HCEC 1CT (cell line): ENCODE results near the gene ARMC9.
A peak's percentile ranks its signal among the peaks of the same experiment; 100 is the strongest.
"Not testable (repeated sequence)": the region's sequence is repeated elsewhere in the genome, so short reads cannot be mapped to it uniquely, and the experiment has no call there.

Experiments used
- DNase-seq: peaks from one replicate; pipeline ENCODE4 v3.0.0-alpha.2; 2017

Gene ARMC9

DNA sequence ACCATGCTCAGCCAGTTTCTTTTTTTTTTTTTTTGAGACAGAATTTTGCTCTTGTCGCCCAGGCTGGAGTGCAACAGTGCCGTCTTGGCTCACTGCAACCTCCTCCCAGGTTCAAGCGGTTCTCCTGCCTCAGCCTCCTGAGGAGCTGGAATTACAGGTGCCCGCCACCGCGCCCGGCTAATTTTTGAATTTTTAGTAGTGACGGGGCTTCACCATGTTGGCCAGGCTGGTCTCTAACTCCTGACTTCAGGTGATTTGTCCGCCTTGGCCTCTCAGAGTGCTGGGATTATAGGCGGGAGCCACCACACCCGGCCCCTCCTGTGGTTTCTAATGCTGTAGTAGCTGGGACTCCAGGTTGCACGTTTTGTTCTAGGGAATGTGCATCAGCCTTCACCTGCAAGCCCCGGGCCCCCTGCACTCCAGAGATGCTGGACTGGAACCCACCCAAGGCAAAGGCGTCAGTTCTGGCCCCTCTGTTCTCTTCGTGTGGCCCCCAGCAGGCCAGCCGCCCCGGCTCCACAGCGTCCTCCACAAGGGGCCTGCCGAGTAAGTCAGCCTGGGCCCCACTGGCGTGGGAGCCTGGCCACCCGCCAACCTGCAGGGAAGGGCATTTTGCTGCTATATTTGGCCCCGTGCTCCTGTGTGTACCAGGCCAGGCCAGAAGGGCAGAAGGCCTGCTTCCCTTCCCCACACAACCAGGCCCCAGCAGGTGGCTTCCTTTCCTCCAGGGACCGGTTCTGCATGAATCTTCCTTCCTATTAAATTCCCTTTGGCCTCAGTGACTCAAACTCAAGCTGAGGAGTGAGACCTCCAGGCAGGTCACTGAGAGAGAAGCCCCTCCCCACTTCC lies 171.4 kb downstream of the ARMC9 start:
- DNase-seq: no peak

DNA sequence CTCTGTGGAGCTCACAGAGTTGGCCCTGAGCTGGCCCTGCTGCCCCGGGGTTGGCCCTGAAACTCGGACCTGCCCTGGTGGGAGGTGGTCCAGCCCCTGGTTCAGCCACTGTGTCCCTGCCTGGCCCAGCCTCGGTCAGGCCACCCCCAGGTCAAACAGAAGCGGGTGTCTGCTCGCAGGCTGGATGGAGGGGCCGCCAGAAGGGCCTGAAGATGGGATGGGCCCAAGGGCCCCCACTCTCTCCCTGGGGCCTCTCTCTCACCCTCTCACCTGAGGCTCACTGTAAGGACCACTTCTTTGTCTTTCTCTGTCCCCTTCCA lies 172.0 kb downstream of the ARMC9 start:
- no peak for DNase-seq

DNA sequence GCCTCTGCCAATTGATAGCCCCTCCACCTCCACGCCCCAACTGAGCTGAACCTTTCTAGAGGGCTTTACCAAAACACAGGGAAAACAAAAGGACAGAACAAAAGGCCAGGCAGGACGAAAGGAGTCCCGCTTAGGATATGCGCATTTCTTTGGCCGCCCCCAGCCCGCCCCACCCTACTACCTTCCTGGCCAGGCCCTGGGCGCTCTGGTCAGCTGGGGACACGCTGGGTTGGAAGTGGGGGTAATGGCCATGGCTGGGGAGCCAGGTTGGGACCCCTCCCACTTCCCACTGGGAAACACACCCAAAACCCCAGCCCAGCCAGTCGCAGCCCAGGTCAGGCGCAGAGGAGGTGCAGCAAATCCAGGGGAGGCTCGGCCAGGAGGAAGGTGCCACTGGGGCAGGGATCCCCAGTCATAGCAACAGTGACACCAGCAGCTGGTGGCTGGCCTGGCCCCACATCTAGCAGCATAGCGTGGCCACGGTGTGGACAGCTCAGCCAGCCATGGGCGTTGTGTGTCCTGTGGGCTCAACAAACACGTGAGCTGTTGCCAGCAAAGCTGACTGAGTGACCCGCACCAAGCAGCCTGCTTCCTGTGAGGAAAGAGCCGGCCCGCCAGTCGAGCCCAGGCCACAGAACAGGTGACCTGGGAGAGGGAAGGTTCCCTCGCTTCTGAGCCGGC lies 172.5 kb downstream of the ARMC9 start:
- no peak for DNase-seq

DNA sequence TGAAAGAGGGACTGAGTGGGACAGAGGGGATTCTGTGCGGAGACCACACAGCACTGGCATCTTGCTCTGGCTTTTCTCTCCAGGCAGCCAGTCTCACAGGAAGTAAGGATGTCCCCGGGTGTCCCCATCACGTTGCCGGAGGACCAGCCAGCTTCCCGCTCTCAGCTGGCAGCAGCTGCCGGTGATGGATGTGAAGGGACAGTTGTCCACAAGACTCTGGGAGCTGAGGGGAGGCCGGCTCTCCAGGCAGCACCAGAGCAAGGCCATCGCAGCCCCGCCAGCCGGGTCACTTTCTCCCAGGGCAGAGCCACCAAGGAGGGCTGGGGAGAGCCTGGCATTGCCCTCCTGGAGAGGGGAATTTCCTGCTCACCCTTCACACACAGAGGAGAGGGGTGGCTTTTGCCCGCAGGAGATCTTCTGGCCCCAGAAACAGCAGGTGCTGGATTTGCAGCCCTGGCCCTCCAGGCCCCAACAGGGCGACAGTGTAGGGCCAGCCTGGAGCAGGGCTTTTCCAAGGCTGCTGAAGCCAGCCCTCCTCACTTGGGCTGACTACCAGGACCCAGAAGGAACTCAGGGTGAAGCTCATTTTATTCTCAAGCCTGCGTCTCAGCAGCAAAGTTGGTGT lies 173.1 kb downstream of the ARMC9 start:
- DNase-seq: no peak

DNA sequence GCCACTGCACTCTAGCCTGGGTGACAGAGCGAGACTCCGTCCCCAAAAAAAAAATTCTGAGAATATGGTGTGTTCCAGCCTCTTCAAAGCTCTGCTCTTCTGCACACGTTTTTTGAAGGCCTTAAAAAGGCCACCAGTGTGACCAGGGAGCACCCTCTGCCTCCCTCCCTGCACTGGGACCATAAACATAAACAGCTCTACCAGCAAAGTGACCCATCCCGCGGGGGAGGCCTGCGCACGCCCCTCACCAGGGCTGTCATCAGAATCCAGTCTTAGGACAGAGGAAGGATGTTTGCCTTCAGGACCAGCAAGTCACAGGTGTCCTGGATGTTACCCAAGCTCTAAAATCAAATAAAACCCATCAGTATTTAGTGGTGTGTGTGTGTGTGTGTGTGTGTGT lies 173.9 kb downstream of the ARMC9 start:
- no peak for DNase-seq

DNA sequence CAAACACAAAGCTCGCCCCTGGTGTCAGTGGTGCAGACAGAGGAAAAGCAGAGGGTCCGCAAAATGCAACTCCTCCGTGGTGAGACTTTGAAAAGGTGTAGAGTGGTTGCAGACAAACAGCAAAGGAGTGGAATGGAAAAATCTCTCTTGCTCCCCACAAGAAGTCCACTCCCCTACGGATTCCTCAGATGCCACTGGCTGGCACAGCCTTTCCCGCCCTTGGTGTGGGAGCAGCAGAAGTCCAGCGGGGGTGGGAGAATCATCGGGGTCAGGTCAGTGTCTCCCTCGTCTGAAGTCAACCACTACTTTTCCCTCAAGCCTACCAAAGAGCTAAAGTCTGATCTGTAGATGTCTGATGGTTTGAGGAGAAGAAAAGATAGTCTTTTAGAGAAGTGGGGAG lies 174.8 kb downstream of the ARMC9 start:
- no peak for DNase-seq

DNA sequence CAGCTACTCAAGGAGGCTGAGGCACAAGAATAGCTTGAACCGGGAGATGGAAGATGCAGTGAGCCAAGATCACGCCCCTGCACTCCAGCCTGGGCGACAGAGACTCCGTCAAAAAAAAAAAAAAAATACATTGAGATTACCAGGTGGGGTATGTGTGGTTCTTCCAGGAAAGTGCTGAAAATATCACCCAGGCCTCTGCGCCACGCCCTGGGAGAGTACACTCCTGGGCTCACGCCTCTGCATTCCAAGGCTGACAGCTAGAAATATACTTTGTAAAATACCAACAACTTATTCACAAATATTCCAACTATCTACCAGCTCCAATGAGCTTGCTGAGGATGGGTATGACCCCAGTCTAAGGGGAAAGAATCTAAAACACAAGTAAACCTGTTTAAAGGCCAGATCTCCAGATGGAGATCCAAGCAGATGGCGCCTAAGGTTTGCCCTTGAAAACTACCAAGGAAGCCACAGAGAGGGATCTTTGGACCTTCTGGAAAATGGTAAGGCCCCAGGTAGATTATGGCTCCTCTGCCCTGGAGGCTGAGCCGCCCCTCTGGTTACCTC lies 175.4 kb downstream of the ARMC9 start:
- DNase-seq: no peak

DNA sequence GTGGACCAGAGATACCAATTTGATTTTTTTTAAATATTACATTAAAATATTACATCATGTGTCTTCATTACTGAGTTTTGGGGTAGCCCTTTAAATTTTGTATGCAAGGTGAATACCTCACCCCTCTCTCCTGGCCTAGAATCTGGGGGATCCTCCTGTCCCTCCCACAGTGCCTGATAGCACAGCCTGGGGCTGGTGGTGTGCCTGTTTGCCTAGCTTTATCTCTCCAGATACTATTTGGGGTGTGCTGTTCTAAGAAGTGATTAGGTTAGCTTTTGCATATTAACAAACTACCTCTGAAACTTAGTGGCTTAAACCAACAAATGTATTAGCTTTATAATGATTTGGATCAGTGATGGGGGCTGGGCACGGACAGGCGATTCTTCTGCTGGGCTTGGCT lies 176.3 kb downstream of the ARMC9 start:
- DNase-seq: no peak

DNA sequence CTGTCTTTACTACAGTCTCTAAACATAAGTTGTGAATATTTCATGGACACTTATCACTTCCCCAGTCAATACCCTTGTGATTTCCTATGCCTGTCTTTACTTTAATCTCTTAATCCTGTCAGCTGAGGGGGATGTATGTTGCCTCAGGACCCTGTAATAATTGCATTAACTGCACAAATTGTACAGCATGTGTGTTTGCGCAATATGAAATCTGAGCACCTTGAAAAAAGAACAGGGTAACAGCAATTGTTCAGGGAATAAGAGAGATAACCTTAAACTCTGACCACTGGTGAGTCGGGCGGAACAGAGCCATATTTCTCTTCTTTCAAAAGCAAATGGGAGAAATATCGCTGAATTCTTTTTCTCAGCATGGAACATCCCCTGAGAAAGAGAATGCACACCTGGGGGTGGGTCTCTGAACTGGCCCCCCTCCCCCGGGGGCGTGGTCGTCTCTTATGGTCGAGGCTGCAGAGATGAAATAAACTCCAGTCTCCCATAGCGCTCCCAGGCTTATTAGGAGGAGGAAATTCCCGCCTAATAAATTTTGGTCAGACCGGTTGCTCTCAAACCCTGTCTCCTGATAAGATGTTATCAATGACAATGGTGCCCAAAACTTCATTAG lies 177.7 kb downstream of the ARMC9 start:
- DNase-seq: not testable (repeated sequence)

DNA sequence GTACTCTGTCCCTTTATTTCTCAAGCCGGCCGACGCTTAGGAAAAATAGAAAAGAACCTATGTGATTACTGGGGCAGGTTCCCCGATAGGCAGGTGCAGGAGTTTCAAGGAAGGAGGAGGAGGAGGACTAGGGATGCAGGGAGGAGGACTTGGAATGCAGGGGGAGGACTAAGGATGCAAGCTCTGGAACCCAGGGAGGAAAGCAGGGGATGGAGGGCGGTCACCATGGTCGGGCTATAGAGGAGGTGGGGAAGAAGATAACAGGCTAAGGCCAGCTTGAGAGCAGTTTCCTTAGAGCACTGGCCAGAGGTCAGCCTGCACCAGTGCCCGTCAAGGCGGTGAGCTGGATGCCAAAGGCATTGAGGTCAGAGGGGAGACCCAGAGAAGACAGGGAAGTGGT lies 178.4 kb downstream of the ARMC9 start:
- DNase-seq: no peak

DNA sequence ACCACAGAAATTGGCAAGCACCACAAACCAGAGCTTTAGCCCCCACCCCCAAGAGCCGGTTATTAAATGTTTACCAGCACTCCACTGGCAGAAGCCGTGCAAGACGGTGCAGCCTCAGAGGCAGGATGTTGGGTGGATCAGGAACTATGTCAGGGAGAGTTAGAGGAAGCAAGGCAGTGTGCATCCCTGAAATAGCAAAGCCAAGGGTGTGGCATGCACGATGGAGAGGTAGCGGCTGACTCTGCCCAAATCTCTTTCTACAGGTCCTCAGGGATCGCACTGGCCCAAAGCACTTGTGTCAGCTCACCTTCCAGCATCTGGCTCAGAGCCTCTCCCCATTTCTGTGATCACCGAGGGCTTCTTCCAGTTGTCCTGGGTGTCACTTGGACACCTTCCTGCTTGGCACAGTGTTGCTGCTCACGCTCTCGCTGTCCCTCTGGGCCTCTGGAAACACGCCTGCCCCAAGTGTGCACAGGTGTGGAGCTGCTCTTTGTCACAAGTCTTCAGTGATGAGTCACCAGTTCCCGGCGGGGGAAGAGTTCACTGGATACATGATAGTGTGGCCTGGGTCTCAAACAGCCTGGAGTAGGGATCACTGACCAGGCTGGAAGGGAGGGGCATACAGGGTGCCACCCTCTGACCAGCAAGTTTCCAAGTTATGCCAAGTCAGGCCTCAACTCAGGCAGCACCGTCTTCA lies 179.7 kb downstream of the ARMC9 start:
- no peak for DNase-seq

DNA sequence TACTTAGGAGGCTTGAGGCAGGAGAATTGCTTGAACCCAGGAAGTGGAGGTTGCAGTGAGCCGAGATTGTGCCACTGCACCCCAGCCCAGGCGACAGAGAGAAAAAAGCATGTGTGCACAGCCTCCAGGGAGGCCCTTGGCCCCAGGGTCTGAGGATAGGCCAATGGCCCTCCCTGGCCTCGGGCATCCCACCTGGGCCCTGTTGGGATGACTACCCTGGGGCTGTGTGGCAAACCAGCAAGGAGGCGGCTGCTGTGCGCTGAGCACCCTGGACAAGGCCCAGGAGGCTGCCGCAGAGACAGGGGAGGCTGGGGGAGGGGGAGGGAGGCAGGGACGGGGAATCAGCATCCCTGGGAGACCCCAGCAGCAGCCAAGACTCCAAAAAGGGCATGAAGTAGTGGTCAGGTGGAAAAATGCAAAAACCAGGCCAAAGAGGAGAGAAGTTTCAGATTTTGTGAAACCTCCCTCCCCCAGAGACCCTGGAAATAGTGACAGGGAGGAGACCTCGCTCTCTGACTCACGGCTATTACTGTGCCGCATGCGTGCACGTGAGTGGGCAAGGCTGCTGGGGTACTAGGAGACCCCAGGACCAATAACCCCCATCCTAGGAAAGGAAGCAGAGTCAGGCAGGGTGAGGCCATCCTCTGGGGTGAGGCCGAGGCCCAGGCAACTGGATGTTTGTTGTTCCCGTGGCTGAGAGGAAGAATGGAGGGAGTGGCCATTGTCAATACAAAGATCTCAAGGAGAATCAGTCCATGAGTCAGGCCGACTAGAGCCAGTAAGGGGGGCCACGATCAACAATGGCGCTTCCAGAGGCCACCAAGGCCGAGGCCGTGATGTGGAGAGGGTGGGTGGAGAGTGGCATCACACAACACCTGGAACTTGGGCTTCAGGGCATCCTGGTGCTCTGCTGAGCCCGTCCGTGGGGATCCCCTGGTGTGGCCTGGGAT lies 181.1 kb downstream of the ARMC9 start:
- no peak for DNase-seq

DNA sequence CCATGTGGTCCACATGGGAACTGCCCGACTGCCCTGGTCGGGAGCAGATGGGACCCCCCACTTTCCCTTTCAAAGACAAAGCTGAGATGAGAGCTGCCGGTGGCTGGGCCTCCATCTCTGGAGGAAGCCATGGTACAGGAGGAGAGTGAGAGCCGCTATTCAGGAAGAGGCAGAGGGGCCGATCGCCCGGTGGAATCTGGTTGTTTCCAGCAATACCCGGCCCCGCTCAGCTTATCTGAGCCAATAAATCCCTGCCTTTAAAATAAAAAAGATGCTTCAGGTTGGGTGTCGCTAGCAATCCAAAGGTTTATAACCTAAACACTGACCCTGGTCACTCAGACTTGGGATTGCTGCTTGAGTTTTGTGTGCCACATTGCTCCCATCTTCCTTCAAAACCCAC lies 181.9 kb downstream of the ARMC9 start:
- DNase-seq: no peak

DNA sequence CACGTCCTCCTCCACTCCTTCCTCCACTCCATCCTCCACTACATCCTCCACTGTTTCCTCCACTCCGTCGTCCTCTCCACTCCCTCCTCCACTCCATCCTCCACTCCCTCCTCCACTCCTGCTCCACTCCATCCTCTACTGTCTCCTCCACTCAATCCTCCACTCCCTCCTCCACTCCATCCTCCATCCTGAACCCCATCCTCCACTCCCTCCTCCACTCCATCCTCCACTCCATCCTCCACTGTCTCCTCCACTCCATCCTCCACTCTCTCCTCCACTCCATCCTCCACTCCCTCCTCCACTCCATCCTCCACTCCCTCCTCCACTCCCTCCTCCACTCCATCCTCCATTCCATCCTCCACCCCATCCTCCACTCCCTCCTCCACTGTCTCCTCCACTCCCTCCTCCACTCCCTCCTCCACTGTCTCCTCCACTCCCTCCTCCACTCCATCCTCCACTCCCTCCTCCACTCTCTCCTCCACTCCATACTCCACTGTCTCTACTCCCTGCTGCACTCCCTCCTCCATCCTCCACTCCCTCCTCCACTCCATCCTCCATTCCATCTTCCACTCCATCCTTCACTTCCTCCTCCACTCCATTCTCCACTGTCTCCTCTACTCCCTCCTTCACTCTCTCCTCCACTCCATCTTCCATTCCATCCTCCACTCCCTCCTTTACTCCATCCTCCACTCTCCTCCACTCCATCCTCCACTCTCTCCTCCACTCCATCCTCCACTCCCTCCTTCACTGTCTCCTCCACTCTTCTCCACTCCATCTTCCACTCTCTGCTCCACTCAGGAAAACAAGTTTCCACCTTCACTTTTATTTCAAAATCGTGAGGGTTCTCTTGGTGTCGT lies 182.8 kb downstream of the ARMC9 start:
- no peak for DNase-seq

DNA sequence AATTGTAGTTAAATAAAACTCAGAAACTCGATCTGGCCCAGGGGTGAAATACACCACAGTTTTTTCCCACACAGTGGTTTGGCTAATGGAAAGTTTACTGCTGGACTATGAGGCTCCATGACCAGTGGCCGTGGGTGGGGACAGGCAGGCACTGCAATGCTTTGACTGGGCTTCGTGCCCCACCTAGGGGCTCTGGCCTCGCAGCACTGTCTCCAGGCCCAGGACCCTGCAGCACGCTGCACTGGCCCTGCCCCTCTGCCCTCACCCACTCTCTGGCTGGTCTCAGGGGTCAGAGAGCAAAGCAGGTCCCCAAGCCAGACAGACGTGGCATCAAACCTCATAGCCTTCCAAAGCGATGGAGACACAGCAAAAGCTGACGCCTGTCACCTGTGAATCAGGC lies 183.7 kb downstream of the ARMC9 start:
- no peak for DNase-seq

DNA sequence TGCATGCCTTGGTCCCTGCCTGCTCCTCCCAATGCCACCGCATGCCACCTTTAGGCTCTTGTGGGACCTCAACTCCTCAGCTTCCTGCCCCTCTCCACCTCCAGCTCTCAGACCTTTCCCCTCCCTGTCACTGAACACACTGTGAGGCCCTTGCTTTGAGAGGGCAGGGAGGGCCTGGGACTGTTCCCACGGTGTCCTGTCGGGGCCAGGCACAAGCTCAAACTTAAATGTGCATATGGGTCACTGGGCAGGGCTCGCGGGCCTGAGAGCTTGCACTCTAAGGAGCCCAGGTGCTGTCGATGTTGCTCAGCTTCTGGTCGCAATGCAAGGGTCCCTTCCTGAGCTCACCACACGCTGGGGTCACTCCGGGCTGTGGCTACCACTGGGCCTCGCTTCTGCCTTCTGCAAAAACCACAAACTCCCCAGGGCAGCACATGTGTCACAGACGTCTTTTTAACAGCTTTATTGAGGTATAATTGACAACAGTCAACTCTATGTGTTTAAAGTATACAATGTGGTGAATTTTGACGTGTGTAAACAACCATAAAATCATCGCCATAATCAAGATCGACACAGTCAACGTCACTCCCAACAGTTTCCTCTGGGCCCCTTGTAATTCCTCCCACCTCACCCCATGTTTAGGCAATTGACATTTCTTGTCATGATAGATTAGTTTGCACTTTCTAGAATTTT lies 185.1 kb downstream of the ARMC9 start:
- no peak for DNase-seq

DNA sequence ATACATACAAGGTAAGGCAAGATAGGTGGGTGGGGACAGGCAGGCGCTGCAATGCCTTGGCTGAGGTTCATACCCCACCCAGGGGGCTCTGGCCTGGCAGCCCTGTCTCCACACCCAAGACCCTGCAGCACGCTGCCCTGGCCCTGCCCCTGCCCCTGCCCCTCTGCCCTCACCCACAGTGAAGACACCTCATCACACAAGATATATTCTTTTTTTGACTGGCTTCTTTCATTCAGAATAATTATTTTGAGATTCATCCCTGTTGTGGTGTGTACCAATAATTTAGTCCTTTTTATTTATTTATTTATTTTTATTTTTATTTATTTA lies 185.6 kb downstream of the ARMC9 start:
- DNase-seq: no peak

DNA sequence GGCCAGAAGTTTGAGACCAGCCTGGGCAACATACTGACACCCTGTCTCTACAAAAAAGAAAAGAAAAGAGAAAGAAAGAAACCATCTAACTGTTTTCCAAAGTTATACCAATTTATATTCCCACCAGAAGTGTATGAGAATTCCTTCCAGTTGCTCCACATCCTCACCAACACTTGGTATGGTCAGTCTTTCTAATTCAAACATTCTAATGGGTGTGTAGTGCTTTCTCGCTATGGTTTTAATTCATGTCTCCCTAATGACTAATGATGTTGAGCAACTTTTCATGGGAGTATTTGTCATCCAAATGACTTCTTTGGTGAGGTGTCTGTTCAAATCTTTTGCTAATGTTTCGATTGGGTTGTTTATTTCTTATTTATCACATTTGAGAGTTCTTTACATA lies 186.5 kb downstream of the ARMC9 start:
- DNase-seq: peak; percentile 39

DNA sequence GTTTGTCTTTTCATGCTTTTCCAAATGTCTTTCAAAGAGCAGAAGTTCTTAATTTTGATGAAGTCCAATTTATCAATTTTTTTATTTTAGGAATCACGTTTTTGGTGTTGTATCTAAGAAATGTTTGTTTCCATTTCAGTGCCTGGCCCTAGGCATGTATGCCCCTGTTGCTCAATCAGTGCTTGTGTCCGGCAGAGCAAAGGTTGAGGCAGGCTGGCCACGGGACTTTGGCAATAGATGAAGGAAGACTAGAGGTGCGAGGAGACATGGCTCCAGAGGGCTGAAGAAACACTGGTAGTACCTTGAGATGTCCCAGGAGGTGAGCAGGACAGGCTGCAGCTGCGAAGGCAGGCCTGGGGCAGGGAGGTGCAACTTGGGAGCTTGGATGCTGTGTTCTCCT lies 187.0 kb downstream of the ARMC9 start:
- DNase-seq: no peak

DNA sequence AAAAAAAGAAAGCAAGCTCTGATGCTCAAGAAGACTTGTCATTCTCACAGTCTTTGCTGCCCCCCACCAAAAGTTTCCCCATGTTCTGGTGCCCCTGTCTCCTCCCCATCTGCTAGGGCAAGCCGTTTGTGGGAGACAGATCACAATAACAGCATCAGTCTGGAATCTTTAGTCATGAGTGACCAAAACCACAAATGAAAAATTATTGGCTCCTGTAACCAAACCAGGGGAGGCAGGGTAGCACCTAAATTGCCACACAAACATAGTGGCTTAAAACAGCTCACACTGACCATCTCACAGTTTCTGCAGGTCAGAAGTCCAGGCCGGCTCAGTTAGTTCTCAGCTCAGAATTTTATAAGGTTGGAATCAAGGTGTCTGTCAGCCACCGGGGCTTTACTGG lies 188.0 kb downstream of the ARMC9 start:
- DNase-seq: peak; percentile 83
